Left ventricle myocardium inferior (tissue), 1 donor: Measurements from ENCODE around the gene HOOK2. TPM values are rescaled to one million over a fixed set of nuclear protein-coding genes. Genes with fewer than 3 reads are reported as not detected.
A peak's percentile ranks its signal among the peaks of the same experiment; 100 is the strongest.

Experiments
- DNase-seq: peaks from one replicate; pipeline ENCODE4 v3.0.0-alpha.2; 2020
- H3K27ac ChIP-seq: fragments of 200-600 bp; replicated peaks from 2 replicates; pipeline ENCODE4 v1.8.0; 2021
- H3K27me3 ChIP-seq: fragments of 200-600 bp; 2 replicates; pipeline ENCODE4 v1.8.0; 2021; ENCODE audit warnings: low read depth
- H3K36me3 ChIP-seq: fragments of 200-600 bp; 2 replicates; pipeline ENCODE4 v1.8.0; 2021
- H3K4me1 ChIP-seq: fragments of 200-600 bp; 2 replicates; pipeline ENCODE4 v1.8.0; 2021
- H3K4me3 ChIP-seq: fragments of 200-600 bp; 2 replicates; pipeline ENCODE4 v1.8.0; 2021; ENCODE audit warnings: mild to moderate bottlenecking, moderate library complexity
- H3K9me3 ChIP-seq: fragments of 200-600 bp; replicated peaks from 2 replicates; pipeline ENCODE4 v1.8.0; 2021
- CTCF ChIP-seq: fragments of 200-600 bp; IDR thresholded peaks from 2 replicates; pipeline ENCODE4 v1.8.0; 2021; ENCODE audit warnings: antibody characterized with exemption, mild to moderate bottlenecking, borderline replicate concordance
- intact Hi-C: fragments of 100-400 bp; cut with micrococcal nuclease; formaldehyde crosslinking; loops from one replicate; pipeline ENCODE4 v1.11.0; 2022
- total RNA-seq: library from RNA; stranded (reverse); fragmentation: NEBNext Ultra II Directional; extraction: Animal tissue kit (Norgen Biotek cat#: 25700); gene quantifications from one replicate; pipeline ENCODE4 v1.2.1, GENCODE V29; 2021
- donor health status: DM: no; HTN: yes; CAD: no; lungs with severe emphysema.

Gene HOOK2
- total RNA-seq, 1 donor from 2014 or later: 66.3 TPM

GRCh38 chr19:12778017-12778904, 2.9 kb upstream of the HOOK2 start:
- TF ChIP-seq CTCF: no peak
- Histone ChIP-seq H3K27ac (peak overlapping the region; percentile 95), H3K4me1 (peaks cover 73% of the 10 kb centered on the region), H3K9me3 (no peaks in the 10 kb centered on the region), H3K27me3 (no peaks in the 10 kb centered on the region), H3K36me3 (no peaks in the 10 kb centered on the region), H3K4me3 (peak overlapping the region; percentile 77)
- DNase-seq: peak; percentile 74
- intact Hi-C loops: no loop called here

DNA sequence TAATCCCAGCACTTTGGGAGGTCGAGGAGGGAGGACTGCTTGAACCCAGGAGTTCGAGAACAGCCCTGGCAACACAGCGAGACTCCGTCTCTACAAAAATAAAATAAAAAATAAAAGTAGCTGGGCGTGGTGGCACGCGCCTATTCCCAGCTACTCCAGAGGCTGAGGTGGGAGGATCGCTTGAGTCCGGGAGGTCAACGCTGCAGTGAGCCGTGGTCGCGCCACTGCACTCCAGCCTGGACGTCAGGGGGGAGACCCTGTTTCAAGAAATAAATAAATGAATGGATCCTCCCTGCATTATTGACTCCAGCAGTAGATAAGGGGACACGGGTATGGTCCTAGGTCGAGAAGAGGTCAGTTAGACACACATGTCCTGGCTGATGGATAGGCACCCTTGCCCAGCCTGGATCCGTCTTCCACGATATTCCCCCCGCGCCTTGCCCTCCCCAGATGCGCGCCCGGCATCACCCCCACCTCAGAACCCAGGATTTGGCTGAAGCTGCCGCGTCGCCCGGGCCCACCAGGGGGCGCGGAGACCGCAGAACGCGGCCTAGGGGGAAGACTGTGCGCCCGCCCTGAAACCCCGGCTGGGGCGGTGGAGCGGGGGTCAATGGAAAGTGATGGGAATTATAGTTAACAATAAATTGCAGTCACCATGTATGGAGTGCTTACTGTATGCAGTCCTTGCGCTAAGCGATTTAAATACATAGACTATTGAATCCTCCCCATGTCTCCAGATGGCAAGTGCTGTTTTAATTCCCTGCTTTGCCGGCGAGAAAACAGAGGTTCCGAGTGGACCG, 2.1 kb upstream of the HOOK2 start:
- H3K4me3 ChIP-seq: peak overlapping the region; percentile 77
- H3K36me3 ChIP-seq: no peaks in the 10 kb centered on the region
- peak overlapping the region; percentile 95 for H3K27ac ChIP-seq
- H3K9me3 ChIP-seq: no peaks in the 10 kb centered on the region
- peak; percentile 98 for TF ChIP-seq CTCF
- intact Hi-C loops: no loop called here
- H3K4me1 ChIP-seq: peaks cover 73% of the 10 kb centered on the region
- no peaks in the 10 kb centered on the region for H3K27me3 ChIP-seq
- peak; percentile 82 for DNase-seq

DNA sequence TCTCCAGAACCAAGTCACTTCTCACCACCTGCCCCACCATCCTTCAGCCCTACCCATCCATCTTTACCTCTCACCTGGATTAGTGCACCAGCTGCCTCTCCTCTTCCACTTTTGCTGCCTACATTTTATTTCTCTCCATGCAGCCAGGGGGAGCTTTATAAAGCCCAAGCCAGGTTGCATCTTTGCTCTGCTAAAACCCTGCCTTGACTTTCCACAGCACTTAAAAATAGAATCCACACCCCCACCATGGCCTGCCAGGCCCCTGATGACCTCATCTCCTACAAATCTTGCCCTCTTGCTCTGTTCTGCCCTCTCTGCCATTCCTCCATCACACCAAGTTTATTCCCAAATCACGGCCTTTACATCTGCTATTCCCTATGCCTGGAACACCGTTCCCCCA, 1.8 kb downstream of the HOOK2 start:
- TF ChIP-seq CTCF: peak; percentile 57
- H3K9me3 ChIP-seq: no peaks in the 10 kb centered on the region
- intact Hi-C loops: no loop called here

GRCh38 chr19:12772323-12772722, 3.0 kb downstream of the HOOK2 start:
- H3K36me3 ChIP-seq: peaks cover 29% of the 10 kb centered on the region
- intact Hi-C loops: no loop called here
- no peaks in the 10 kb centered on the region for H3K27me3 ChIP-seq
- H3K9me3 ChIP-seq: no peaks in the 10 kb centered on the region
- H3K27ac ChIP-seq: peak overlapping the region; percentile 93
- peaks cover 56% of the 10 kb centered on the region for H3K4me1 ChIP-seq
- DNase-seq: peak; percentile 65
- no peak for TF ChIP-seq CTCF
- no peak overlapping the region for H3K4me3 ChIP-seq

More for the DNA sequence above, 1.8 kb downstream of the HOOK2 start:
- Histone ChIP-seq H3K27ac (peak overlapping the region; percentile 93), H3K4me3 (no peak overlapping the region), H3K27me3 (no peaks in the 10 kb centered on the region), H3K36me3 (peaks cover 22% of the 10 kb centered on the region), H3K4me1 (peaks cover 69% of the 10 kb centered on the region)
- DNase-seq: peak; percentile 48

- H3K27ac ChIP-seq: peak overlapping the region; percentile 93
- H3K4me3 ChIP-seq: no peak overlapping the region
- DNase-seq: no peak
- no peaks in the 10 kb centered on the region for H3K9me3 ChIP-seq
- H3K36me3 ChIP-seq: peaks cover 29% of the 10 kb centered on the region
- TF ChIP-seq CTCF: no peak
- peaks cover 56% of the 10 kb centered on the region for H3K4me1 ChIP-seq
- no peaks in the 10 kb centered on the region for H3K27me3 ChIP-seq
- intact Hi-C loops: no loop called here
These were observed 4.4 kb downstream of the HOOK2 start for GRCh38 chr19:12770922-12771321.
